Kidney epithelial cell (primary cell): ENCODE results near the gene EIPR1. TPM values are rescaled to one million over a fixed set of nuclear protein-coding genes. Genes with fewer than 3 reads are reported as not detected.

Experiments
- DNase-seq: peaks from one replicate; pipeline ENCODE4 v3.0.0-alpha.2; 2010; ENCODE audit warnings: low read depth
- H3K27me3 ChIP-seq: 2 replicates; pipeline ENCODE4 v1.6.0; 2011; ENCODE audit warnings: low read length; ENCODE audit not compliant: control insufficient read depth, insufficient read depth
- H3K36me3 ChIP-seq: 2 replicates; pipeline ENCODE4 v1.5.1; 2011; ENCODE audit warnings: low read length; ENCODE audit not compliant: control insufficient read depth, insufficient read depth
- H3K4me3 ChIP-seq: 2 replicates; pipeline ENCODE4 v1.5.1; 2011; ENCODE audit warnings: low read depth, mild to moderate bottlenecking, control low read depth, low read length
- total RNA-seq: library from RNA; depleted of rRNA; stranded (reverse); fragments of >200 nt; gene quantifications from 2 replicates; pipeline ENCODE4 v1.2.3, GENCODE V29; 2015
- TF ChIP-seq, protein P1 (sequence below): IDR thresholded peaks from 2 replicates; pipeline ENCODE4 v1.5.1; 2011; ENCODE audit warnings: mild to moderate bottlenecking, moderate library complexity, low read length, control low read depth, inconsistent platforms; ENCODE audit not compliant: insufficient read depth, poor library complexity, severe bottlenecking

Gene EIPR1
- total RNA-seq, 1 donor from 2014 or later = 67.2 TPM

DNA sequence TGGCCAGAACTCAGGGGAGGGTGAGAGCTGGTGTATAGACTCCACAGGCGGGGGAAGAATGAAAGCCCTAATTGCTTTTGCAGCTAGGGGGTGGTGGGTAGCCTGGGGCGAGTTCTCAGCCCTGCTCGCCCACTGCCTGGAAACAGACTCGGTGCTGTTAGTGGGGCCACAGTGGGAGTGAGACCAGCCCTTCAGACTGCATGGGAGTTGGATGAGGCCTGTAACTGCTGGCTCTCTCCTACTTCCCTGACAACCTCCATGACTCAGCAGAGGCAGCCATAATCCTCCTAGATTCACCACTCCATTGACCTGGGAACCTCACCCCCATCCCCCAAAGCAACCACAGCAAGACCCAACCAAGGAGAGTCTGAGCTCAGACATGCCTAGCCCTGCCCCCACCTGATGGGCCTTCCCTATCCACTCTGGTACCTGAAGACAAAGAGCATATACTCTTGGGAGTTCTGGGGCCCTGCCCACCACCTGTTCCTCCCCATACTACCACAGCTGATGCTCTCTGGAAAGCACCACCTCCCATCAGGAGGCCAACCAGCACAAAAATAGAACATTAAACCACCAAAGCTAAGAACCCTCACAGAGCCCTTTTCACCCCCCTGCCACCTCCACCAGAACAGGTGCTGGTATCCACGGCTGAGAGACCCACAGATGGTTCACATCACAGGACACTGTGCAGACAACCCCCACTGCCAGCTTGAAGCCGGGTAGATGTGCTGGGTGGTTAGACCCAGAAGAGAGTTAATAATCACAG, 226.3 kb downstream of the EIPR1 start:
- Histone ChIP-seq H3K27me3 (no peaks in the 10 kb centered on the region), H3K4me3 (no peak overlapping the region), H3K36me3 (no peaks in the 10 kb centered on the region)
- TF ChIP-seq, protein P1, sequence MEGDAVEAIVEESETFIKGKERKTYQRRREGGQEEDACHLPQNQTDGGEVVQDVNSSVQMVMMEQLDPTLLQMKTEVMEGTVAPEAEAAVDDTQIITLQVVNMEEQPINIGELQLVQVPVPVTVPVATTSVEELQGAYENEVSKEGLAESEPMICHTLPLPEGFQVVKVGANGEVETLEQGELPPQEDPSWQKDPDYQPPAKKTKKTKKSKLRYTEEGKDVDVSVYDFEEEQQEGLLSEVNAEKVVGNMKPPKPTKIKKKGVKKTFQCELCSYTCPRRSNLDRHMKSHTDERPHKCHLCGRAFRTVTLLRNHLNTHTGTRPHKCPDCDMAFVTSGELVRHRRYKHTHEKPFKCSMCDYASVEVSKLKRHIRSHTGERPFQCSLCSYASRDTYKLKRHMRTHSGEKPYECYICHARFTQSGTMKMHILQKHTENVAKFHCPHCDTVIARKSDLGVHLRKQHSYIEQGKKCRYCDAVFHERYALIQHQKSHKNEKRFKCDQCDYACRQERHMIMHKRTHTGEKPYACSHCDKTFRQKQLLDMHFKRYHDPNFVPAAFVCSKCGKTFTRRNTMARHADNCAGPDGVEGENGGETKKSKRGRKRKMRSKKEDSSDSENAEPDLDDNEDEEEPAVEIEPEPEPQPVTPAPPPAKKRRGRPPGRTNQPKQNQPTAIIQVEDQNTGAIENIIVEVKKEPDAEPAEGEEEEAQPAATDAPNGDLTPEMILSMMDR = no peak
- DNase-seq = no peak

DNA sequence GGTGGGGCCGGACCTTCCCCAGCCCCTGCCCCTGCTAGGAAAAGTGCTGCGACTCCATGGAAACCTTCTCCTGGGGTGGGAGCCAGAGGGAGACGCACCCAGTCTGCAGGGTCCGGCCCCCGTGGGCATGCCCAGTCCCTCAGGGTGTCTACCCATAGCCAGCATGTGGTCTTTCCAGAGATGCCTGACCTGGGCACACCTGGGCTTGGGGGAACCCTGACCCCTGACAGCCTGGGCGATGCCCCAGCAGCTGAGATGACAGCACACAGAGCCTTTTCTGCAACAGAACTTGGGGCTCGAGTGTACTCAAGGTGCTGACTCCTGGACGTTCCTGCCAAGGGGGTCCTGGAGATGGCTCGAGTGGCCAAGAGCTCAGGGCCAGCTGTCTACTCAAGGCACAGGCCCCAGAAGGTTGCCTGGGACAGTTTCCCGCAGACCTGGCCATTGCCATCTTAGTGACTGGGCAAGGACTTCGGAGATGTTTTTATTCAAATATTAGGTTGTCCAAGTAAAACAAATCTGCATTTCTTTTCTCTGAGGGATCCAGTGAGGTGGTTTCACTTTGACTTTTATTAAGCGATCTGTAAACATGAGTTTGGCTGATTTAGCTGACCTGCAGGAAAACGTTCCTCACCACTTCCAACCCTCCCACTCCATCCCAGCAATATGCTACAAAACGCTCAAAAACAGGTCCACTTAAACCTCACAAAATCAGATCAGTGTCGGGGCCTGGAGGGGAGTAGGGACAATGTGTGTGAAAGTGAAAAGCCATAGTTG, 228.0 kb downstream of the EIPR1 start:
- TF ChIP-seq, protein P1 = no peak
- no peak for DNase-seq

GRCh38 chr2:3148716-3149115, 228.9 kb downstream of the EIPR1 start:
- TF ChIP-seq, protein P1 = no peak
- DNase-seq = no peak
- Histone ChIP-seq H3K36me3 (no peaks in the 10 kb centered on the region), H3K27me3 (no peaks in the 10 kb centered on the region), H3K4me3 (no peak overlapping the region)

More for the DNA sequence above, 228.0 kb downstream of the EIPR1 start:
- Histone ChIP-seq H3K36me3 (no peaks in the 10 kb centered on the region), H3K4me3 (no peak overlapping the region), H3K27me3 (no peaks in the 10 kb centered on the region)

GRCh38 chr2:3147651-3148530, 229.7 kb downstream of the EIPR1 start:
- no peak for DNase-seq

More at GRCh38 chr2:3147651-3148530, 229.7 kb downstream of the EIPR1 start:
- no peaks in the 10 kb centered on the region for H3K36me3 ChIP-seq
- H3K4me3 ChIP-seq = no peak overlapping the region
- H3K27me3 ChIP-seq = no peaks in the 10 kb centered on the region
- TF ChIP-seq, protein P1 = no peak
